Jurkat, Clone E6-1 (cell line): ENCODE data around the gene UGT2A2. TPM values are rescaled to one million over a fixed set of nuclear protein-coding genes. Genes with fewer than 3 reads are reported as not detected.
"Not testable (repeated sequence)": the region's sequence is repeated elsewhere in the genome, so short reads cannot be mapped to it uniquely, and the experiment has no call there.

Experiments
- DNase-seq: peaks from one replicate; pipeline ENCODE4 v3.0.0-alpha.2; 2011; ENCODE audit warnings: low read depth, low spot score
- H3K4me3 ChIP-seq: 2 replicates; pipeline ENCODE4 v1.5.1; 2011; ENCODE audit warnings: mild to moderate bottlenecking, low read length, control low read depth, moderate library complexity
- polyA plus RNA-seq: library from polyadenylated mRNA; unstranded; fragments of >200 nt; gene quantifications from one replicate; pipeline ENCODE4 v1.2.1, GENCODE V29; 2012; ENCODE audit warnings: missing spikeins; ENCODE audit not compliant: insufficient read length, insufficient read depth

The UGT2A2 gene
- polyA plus RNA-seq = not detected

- no peak within 1 kb of the TSS for H3K4me3 ChIP-seq
- DNase-seq = no peak
Measured at GRCh38 chr4:69639542-69639941, at the start of gene UGT2A2. Gene UGT2A2, minus strand, starts transcription at chr4:69639642. Its CDS starts 2 bp downstream, at chr4:69639640.

GRCh38 chr4:69684804-69685203, 45.4 kb upstream of the UGT2A2 start:
- H3K4me3 ChIP-seq = no peak overlapping the region
- DNase-seq = no peak

- DNase-seq = no peak
- no peak overlapping the region for H3K4me3 ChIP-seq
Measured at GRCh38 chr4:69668680-69669079, 29.2 kb upstream of the UGT2A2 start.

GRCh38 chr4:69664009-69664408, 24.6 kb upstream of the UGT2A2 start:
- DNase-seq, H3K4me3 ChIP-seq: not testable (repeated sequence)

- not testable (repeated sequence) for DNase-seq, H3K4me3 ChIP-seq
Measured at GRCh38 chr4:69661130-69661803, 21.8 kb upstream of the UGT2A2 start.

- no peak for DNase-seq
- H3K4me3 ChIP-seq = no peak overlapping the region
Measured at GRCh38 chr4:69658133-69658532, 18.7 kb upstream of the UGT2A2 start.

GRCh38 chr4:69656653-69657158, 17.3 kb upstream of the UGT2A2 start:
- H3K4me3 ChIP-seq = no peak overlapping the region
- no peak for DNase-seq

- no peak within 1 kb of the TSS for H3K4me3 ChIP-seq
- DNase-seq = no peak
Measured at GRCh38 chr4:69653147-69653546, 13.7 kb upstream of the UGT2A2 start, which contains the start of gene UGT2A1. Gene UGT2A1, minus strand, starts transcription at chr4:69653247. Its CDS starts 5,603 bp downstream, at chr4:69647644.

- DNase-seq = no peak
- H3K4me3 ChIP-seq = no peak overlapping the region
Measured at GRCh38 chr4:69650872-69651271, 11.4 kb upstream of the UGT2A2 start.

- H3K4me3 ChIP-seq = no peak overlapping the region
Measured at GRCh38 chr4:69649629-69650028, 10.2 kb upstream of the UGT2A2 start.

GRCh38 chr4:69649207-69649606, 9.8 kb upstream of the UGT2A2 start:
- no peak overlapping the region for H3K4me3 ChIP-seq
- no peak for DNase-seq

More at GRCh38 chr4:69649629-69650028, 10.2 kb upstream of the UGT2A2 start:
- DNase-seq = no peak

GRCh38 chr4:69642961-69643360, 3.5 kb upstream of the UGT2A2 start:
- H3K4me3 ChIP-seq = no peak overlapping the region
- DNase-seq = no peak

- no peak for DNase-seq
- no peak overlapping the region for H3K4me3 ChIP-seq
Measured at GRCh38 chr4:69640289-69640688, 847 bp upstream of the UGT2A2 start.

- no peak for DNase-seq
- no peak overlapping the region for H3K4me3 ChIP-seq
Measured at GRCh38 chr4:69617083-69617694, 22.3 kb downstream of the UGT2A2 start.

GRCh38 chr4:69610484-69610883, 29.0 kb downstream of the UGT2A2 start:
- no peak for DNase-seq

GRCh38 chr4:69601065-69601464, 38.4 kb downstream of the UGT2A2 start:
- no peak for DNase-seq
- H3K4me3 ChIP-seq = no peak overlapping the region

More at GRCh38 chr4:69610484-69610883, 29.0 kb downstream of the UGT2A2 start:
- no peak overlapping the region for H3K4me3 ChIP-seq

GRCh38 chr4:69600013-69600412, 39.4 kb downstream of the UGT2A2 start:
- DNase-seq = no peak
- no peak overlapping the region for H3K4me3 ChIP-seq

GRCh38 chr4:69594382-69594781, 45.1 kb downstream of the UGT2A2 start:
- no peak overlapping the region for H3K4me3 ChIP-seq
- DNase-seq = no peak

- no peak for DNase-seq
- no peak overlapping the region for H3K4me3 ChIP-seq
Measured at GRCh38 chr4:69591364-69591763, 48.1 kb downstream of the UGT2A2 start.

- no peak for DNase-seq
- H3K4me3 ChIP-seq = no peak overlapping the region
Measured at GRCh38 chr4:69589884-69590283, 49.6 kb downstream of the UGT2A2 start.
